Neural progenitor cell (in vitro differentiated cells): Measurements from ENCODE around the gene IQCC. TPM values are rescaled to one million over a fixed set of nuclear protein-coding genes. Genes with fewer than 3 reads are reported as not detected.

Source experiments
- DNase-seq: peaks from one replicate; pipeline ENCODE4 v3.0.0-alpha.2; 2016; ENCODE audit warnings: low spot score
- H2AFZ ChIP-seq: fragments of 200-600 bp; sonication (generic); replicated peaks from 2 replicates; pipeline ENCODE4 v1.6.1; 2016; ENCODE audit warnings: antibody characterized with exemption
- H3F3A ChIP-seq: fragments of 200-600 bp; sonication (generic); 2 replicates; pipeline ENCODE4 v1.6.1; 2016; ENCODE audit warnings: antibody characterized with exemption, low read depth
- H3K27ac ChIP-seq: fragments of 200-600 bp; sonication (generic); 2 replicates; pipeline ENCODE4 v1.5.1; 2016; ENCODE audit warnings: mild to moderate bottlenecking
- H3K27me3 ChIP-seq: fragments of 200-600 bp; sonication (generic); 2 replicates; pipeline ENCODE4 v1.6.1; 2016; ENCODE audit warnings: mild to moderate bottlenecking, moderate library complexity
- H3K36me3 ChIP-seq: fragments of 200-600 bp; sonication (generic); 2 replicates; pipeline ENCODE4 v1.5.1; 2016
- H3K4me1 ChIP-seq: fragments of 200-600 bp; sonication (generic); 2 replicates; pipeline ENCODE4 v1.6.1; 2016; ENCODE audit warnings: mixed run types
- H3K4me2 ChIP-seq: fragments of 200-600 bp; sonication (generic); 2 replicates; pipeline ENCODE4 v1.6.1; 2016
- H3K4me3 ChIP-seq: fragments of 200-600 bp; sonication (generic); 2 replicates; pipeline ENCODE4 v1.5.1; 2016
- H3K79me2 ChIP-seq: fragments of 200-600 bp; sonication (generic); 2 replicates; pipeline ENCODE4 v1.6.1; 2016; ENCODE audit warnings: low read depth
- H3K9ac ChIP-seq: fragments of 200-600 bp; sonication (generic); 2 replicates; pipeline ENCODE4 v1.6.1; 2016
- H3K9me3 ChIP-seq: fragments of 200-600 bp; sonication (generic); 2 replicates; pipeline ENCODE4 v1.5.1; 2016; ENCODE audit warnings: low read depth
- H4K20me1 ChIP-seq: fragments of 200-600 bp; sonication (generic); 2 replicates; pipeline ENCODE4 v1.6.1; 2016; ENCODE audit warnings: low read depth
- H3K27ac Mint-ChIP-seq: 3 replicates; pipeline ENCODE4 v1.8.0; 2021; ENCODE audit warnings: mixed read lengths
- H3K27me3 Mint-ChIP-seq: 2 replicates; pipeline ENCODE4 v1.8.0; 2022; ENCODE audit warnings: low read depth, mild to moderate bottlenecking, inconsistent platforms, moderate library complexity, mixed read lengths; ENCODE audit not compliant: insufficient read depth
- H3K36me3 Mint-ChIP-seq: 3 replicates; pipeline ENCODE4 v1.8.0; 2021; ENCODE audit warnings: mixed read lengths
- H3K4me1 Mint-ChIP-seq: 3 replicates; pipeline ENCODE4 v1.8.0; 2021; ENCODE audit warnings: mixed read lengths
- H3K4me3 Mint-ChIP-seq: 3 replicates; pipeline ENCODE4 v1.8.0; 2021; ENCODE audit warnings: mild to moderate bottlenecking, moderate library complexity, mixed read lengths
- H3K9me3 Mint-ChIP-seq: 3 replicates; pipeline ENCODE4 v1.8.0; 2020; ENCODE audit warnings: mixed read lengths
- EZH2 ChIP-seq: fragments of 200-600 bp; sonication (generic); IDR thresholded peaks from 2 replicates; pipeline ENCODE4 v1.6.1; 2017; ENCODE audit warnings: antibody characterized with exemption, mild to moderate bottlenecking, moderate library complexity
- EZH2phosphoT487 ChIP-seq: fragments of 200-600 bp; sonication (generic); IDR thresholded peaks from 2 replicates; pipeline ENCODE4 v1.6.1; 2017; ENCODE audit warnings: antibody characterized with exemption
- total RNA-seq: library from RNA; depleted of rRNA; stranded (reverse); fragments of >200 nt; gene quantifications from 2 replicates; pipeline ENCODE4 v1.2.3, GENCODE V29; 2015; ENCODE audit warnings: low replicate concordance
- TF ChIP-seq, protein P1 (sequence below): fragments of 200-600 bp; sonication (generic); IDR thresholded peaks from 2 replicates; pipeline ENCODE4 v1.5.1; 2017; ENCODE audit warnings: antibody characterized with exemption, mild to moderate bottlenecking

The IQCC gene
- total RNA-seq, 1 donor from 2014 or later = 5.8 TPM

DNA sequence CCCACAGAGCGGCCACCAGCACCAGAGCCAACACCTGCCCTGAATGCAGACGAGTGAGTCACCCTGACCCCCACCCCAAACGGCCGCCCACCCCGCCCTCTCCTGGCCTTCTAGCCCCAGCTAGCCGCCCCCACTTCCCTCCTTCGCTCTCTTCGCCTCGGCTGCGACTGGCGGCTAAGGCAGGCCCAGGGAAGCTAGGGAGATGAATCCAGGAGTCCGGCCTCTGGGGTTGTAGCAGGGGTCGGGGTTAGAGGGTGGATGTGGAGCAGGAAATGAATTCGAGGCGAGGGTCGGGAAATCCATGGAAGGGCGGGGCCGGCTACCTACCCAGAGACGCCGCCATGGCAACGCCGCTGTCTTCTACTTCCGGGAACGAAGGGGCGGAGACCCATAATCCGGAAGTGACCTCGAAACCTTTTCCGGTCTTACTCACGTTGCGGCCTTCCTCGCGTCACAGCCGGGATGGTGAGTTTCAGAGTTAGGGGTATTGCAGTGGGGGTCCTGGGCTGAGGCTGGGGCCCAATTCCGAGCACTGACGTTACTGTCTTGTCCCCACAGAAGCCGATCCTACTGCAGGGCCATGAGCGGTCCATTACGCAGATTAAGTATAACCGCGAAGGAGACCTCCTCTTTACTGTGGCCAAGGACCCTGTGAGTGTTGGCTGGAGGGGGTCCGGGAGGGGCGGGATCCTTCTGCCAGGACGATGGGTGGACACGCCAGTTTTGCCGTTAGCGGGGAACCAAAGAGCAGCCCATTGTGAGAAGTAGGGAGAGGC is 16.7 kb downstream of the IQCC start, which contains the start of the genes EIF3I and TMEM234:
TSS of gene EIF3I (plus strand) at position 428 of the 776 bp plus-strand sequence. CDS start at position 463, 35 bp downstream.
TSS of gene TMEM234 (minus strand) at position 374 of the 776 bp plus-strand sequence. CDS start at position 343, 31 bp downstream.
- Histone ChIP-seq H3K4me3 (peak within 1 kb of the TSS; percentile 82), H3K79me2 (peaks cover 34% of the 10 kb centered on the region), H3F3A (peaks cover 3% of the 10 kb centered on the region), H3K9ac (peak within 1 kb of the TSS; percentile 87), H3K4me2 (peak within 1 kb of the TSS; percentile 89), H3K27ac (peak within 1 kb of the TSS; percentile 1), H3K9me3 (no peaks in the 10 kb centered on the region), H2AFZ (peak within 1 kb of the TSS; percentile 93), H3K27me3 (no peaks in the 10 kb centered on the region), H3K4me1 (peaks cover 14% of the 10 kb centered on the region), H3K36me3 (no peaks in the 10 kb centered on the region), H4K20me1 (no peaks in the 10 kb centered on the region)
- peak; percentile 97 for DNase-seq
- TF ChIP-seq EZH2phosphoT487 (no peak), EZH2 (peak; percentile 24)
- TF ChIP-seq, protein P1, sequence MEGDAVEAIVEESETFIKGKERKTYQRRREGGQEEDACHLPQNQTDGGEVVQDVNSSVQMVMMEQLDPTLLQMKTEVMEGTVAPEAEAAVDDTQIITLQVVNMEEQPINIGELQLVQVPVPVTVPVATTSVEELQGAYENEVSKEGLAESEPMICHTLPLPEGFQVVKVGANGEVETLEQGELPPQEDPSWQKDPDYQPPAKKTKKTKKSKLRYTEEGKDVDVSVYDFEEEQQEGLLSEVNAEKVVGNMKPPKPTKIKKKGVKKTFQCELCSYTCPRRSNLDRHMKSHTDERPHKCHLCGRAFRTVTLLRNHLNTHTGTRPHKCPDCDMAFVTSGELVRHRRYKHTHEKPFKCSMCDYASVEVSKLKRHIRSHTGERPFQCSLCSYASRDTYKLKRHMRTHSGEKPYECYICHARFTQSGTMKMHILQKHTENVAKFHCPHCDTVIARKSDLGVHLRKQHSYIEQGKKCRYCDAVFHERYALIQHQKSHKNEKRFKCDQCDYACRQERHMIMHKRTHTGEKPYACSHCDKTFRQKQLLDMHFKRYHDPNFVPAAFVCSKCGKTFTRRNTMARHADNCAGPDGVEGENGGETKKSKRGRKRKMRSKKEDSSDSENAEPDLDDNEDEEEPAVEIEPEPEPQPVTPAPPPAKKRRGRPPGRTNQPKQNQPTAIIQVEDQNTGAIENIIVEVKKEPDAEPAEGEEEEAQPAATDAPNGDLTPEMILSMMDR = no peak
- peaks cover 28% of the 10 kb centered on the region for H3K4me1 Mint-ChIP-seq
- peak within 1 kb of the TSS; percentile 90 for H3K27ac Mint-ChIP-seq
- H3K36me3 Mint-ChIP-seq = peaks cover 15% of the 10 kb centered on the region
- peak within 1 kb of the TSS; percentile 97 for H3K4me3 Mint-ChIP-seq
- H3K27me3 Mint-ChIP-seq = peaks cover 8% of the 10 kb centered on the region
- H3K9me3 Mint-ChIP-seq = no peaks in the 10 kb centered on the region

DNA sequence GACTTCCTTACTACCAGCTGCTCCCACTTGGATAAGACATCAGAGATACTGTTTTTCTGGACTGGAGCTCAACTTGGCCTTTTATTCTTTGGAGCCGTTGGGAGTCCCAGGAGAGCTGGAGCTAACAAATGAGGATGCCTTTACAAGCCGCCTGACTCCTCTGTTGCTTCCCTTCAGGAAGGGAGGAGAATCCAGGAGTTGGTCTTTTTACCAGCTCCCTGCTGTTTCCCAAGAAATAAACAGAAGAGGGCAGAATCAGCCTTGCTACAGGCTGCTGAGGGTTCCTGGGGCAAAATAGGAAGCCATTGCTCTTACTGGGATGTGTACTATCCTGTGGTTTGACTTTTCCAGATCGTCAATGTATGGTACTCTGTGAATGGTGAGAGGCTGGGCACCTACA is 18.2 kb downstream of the IQCC start:
- peaks cover 28% of the 10 kb centered on the region for H3K4me1 Mint-ChIP-seq
- H3K4me1 ChIP-seq = peaks cover 14% of the 10 kb centered on the region
- H3K27ac Mint-ChIP-seq = no peak overlapping the region
- no peak overlapping the region for H3K4me3 ChIP-seq
- peaks cover 34% of the 10 kb centered on the region for H3K79me2 ChIP-seq
- H3K9ac ChIP-seq = no peak overlapping the region
- DNase-seq = no peak
- no peaks in the 10 kb centered on the region for H3K9me3 Mint-ChIP-seq
- TF ChIP-seq, protein P1 = no peak
- TF ChIP-seq EZH2phosphoT487 = no peak
- TF ChIP-seq EZH2 = no peak
- peak overlapping the region; percentile 97 for H3K4me3 Mint-ChIP-seq
- no peak overlapping the region for H2AFZ ChIP-seq
- H3K36me3 Mint-ChIP-seq = peaks cover 27% of the 10 kb centered on the region
- H4K20me1 ChIP-seq = no peaks in the 10 kb centered on the region
- no peaks in the 10 kb centered on the region for H3K36me3 ChIP-seq
- H3K27ac ChIP-seq = no peak overlapping the region
- peaks cover 3% of the 10 kb centered on the region for H3K27me3 Mint-ChIP-seq
- peaks cover 9% of the 10 kb centered on the region for H3F3A ChIP-seq
- H3K4me2 ChIP-seq = peak overlapping the region; percentile 89
- H3K9me3 ChIP-seq = no peaks in the 10 kb centered on the region
- no peaks in the 10 kb centered on the region for H3K27me3 ChIP-seq

DNA sequence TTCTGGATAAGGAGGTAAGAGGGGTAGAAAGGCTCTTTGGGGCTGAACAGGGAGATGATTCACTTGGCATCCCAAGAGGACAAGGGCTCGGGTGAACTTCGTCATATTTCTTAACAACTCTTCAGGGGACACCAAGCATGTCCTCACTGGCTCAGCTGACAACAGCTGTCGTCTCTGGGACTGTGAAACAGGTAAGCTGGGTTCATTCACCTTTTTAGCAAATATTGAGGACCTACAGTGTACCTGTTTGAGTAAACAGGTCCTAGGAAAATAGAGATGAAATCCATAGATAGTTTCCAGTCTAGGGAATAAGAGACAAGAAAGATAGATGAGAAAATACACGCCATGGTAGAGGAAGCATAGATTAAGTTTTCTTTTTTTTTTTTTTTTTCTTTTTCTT is 18.8 kb downstream of the IQCC start:
- no peak overlapping the region for H3K9ac ChIP-seq
- TF ChIP-seq EZH2 (no peak), EZH2phosphoT487 (no peak)
- TF ChIP-seq, protein P1 = no peak
- no peak overlapping the region for H3K27ac ChIP-seq
- H3K9me3 ChIP-seq = no peaks in the 10 kb centered on the region
- no peak for DNase-seq
- H3K9me3 Mint-ChIP-seq = no peaks in the 10 kb centered on the region
- no peak overlapping the region for H2AFZ ChIP-seq
- no peaks in the 10 kb centered on the region for H3K27me3 ChIP-seq
- no peaks in the 10 kb centered on the region for H3K36me3 ChIP-seq
- peaks cover 9% of the 10 kb centered on the region for H3F3A ChIP-seq
- no peak overlapping the region for H3K4me2 ChIP-seq
- peaks cover 2% of the 10 kb centered on the region for H3K27me3 Mint-ChIP-seq
- H3K27ac Mint-ChIP-seq = no peak overlapping the region
- H3K4me3 ChIP-seq = no peak overlapping the region
- H3K36me3 Mint-ChIP-seq = peaks cover 31% of the 10 kb centered on the region
- H4K20me1 ChIP-seq = no peaks in the 10 kb centered on the region
- peaks cover 34% of the 10 kb centered on the region for H3K79me2 ChIP-seq
- peaks cover 28% of the 10 kb centered on the region for H3K4me1 Mint-ChIP-seq
- peaks cover 14% of the 10 kb centered on the region for H3K4me1 ChIP-seq
- H3K4me3 Mint-ChIP-seq = peak overlapping the region; percentile 97
